MM.1S (cell line): ENCODE results near the gene KCNMA1.

Experiments used
- DNase-seq: peaks from one replicate; pipeline ENCODE4 v3.0.0-alpha.2; 2015
- H2AFZ ChIP-seq: fragments of 300-600 bp; sonication (generic); 2 replicates; pipeline ENCODE4 v1.6.0; 2016; ENCODE audit warnings: antibody characterized with exemption, low read length
- H3F3A ChIP-seq: fragments of 300-600 bp; sonication (generic); 2 replicates; pipeline ENCODE4 v1.6.1; 2016; ENCODE audit warnings: mild to moderate bottlenecking, antibody characterized with exemption, low read length, moderate library complexity, mixed read lengths; ENCODE audit not compliant: insufficient read depth
- H3K27ac ChIP-seq: fragments of 300-600 bp; sonication (generic); 2 replicates; pipeline ENCODE4 v1.5.1; 2016; ENCODE audit warnings: mild to moderate bottlenecking, low read length
- H3K27me3 ChIP-seq: fragments of 300-600 bp; sonication (generic); replicated peaks from 2 replicates; pipeline ENCODE4 v1.6.0; 2016; ENCODE audit warnings: low read length; ENCODE audit not compliant: insufficient read depth
- H3K36me3 ChIP-seq: fragments of 300-600 bp; sonication (generic); replicated peaks from 2 replicates; pipeline ENCODE4 v1.6.1; 2016; ENCODE audit warnings: mild to moderate bottlenecking, low read length, mixed read lengths; ENCODE audit not compliant: insufficient read depth
- H3K4me1 ChIP-seq: fragments of 300-600 bp; sonication (generic); 2 replicates; pipeline ENCODE4 v1.6.1; 2016; ENCODE audit warnings: low read length, mixed read lengths
- H3K4me2 ChIP-seq: fragments of 300-600 bp; sonication (generic); 2 replicates; pipeline ENCODE4 v1.6.0; 2016; ENCODE audit warnings: low read depth, low read length
- H3K4me3 ChIP-seq: fragments of 300-600 bp; sonication (generic); 2 replicates; pipeline ENCODE4 v1.5.1; 2016; ENCODE audit warnings: low read length, mixed read lengths
- H3K79me2 ChIP-seq: fragments of 300-600 bp; sonication (generic); 2 replicates; pipeline ENCODE4 v1.6.1; 2016; ENCODE audit warnings: mixed run types, low read length, mixed read lengths
- H3K9ac ChIP-seq: fragments of 300-600 bp; sonication (generic); 2 replicates; pipeline ENCODE4 v1.6.1; 2016; ENCODE audit warnings: low read length, mixed read lengths
- H3K9me2 ChIP-seq: fragments of 300-600 bp; sonication (generic); replicated peaks from 2 replicates; pipeline ENCODE4 v1.6.1; 2016; ENCODE audit warnings: mild to moderate bottlenecking, low read length, mixed read lengths; ENCODE audit not compliant: insufficient read depth
- H3K9me3 ChIP-seq: fragments of 300-600 bp; sonication (generic); replicated peaks from 2 replicates; pipeline ENCODE4 v1.6.1; 2016; ENCODE audit warnings: mild to moderate bottlenecking, low read length, mixed read lengths; ENCODE audit not compliant: insufficient read depth
- H4K20me1 ChIP-seq: fragments of 300-600 bp; sonication (generic); 2 replicates; pipeline ENCODE4 v1.6.1; 2016; ENCODE audit warnings: mild to moderate bottlenecking, low read length, moderate library complexity, mixed read lengths; ENCODE audit not compliant: insufficient read depth
- CTCF ChIP-seq: fragments of 300-600 bp; sonication (generic); IDR thresholded peaks from 2 replicates; pipeline ENCODE4 v1.5.1; 2016; ENCODE audit warnings: antibody characterized with exemption, low read length, mixed read lengths
- EZH2 ChIP-seq: fragments of 300-600 bp; sonication (generic); optimal IDR thresholded peaks from 2 replicates; pipeline ENCODE3; 2017; ENCODE audit warnings: low read depth, mild to moderate bottlenecking, antibody characterized with exemption, low read length, mixed read lengths
- EZH2phosphoT487 ChIP-seq: fragments of 300-600 bp; sonication (generic); IDR thresholded peaks from 2 replicates; pipeline ENCODE4 v1.6.1; 2018; ENCODE audit warnings: antibody characterized with exemption, low read length

The KCNMA1 gene

GRCh38 chr10:77457721-77458120, 179.9 kb downstream of the KCNMA1 start:
- Histone ChIP-seq H3K36me3 (no peaks in the 10 kb centered on the region), H3K79me2 (no peaks in the 10 kb centered on the region), H3K9ac (no peak overlapping the region), H3K4me1 (no peaks in the 10 kb centered on the region), H3K4me3 (no peak overlapping the region), H3K9me2 (no peaks in the 10 kb centered on the region), H2AFZ (no peak overlapping the region), H3K27ac (no peak overlapping the region), H3F3A (no peaks in the 10 kb centered on the region), H3K4me2 (no peak overlapping the region), H4K20me1 (no peaks in the 10 kb centered on the region), H3K9me3 (no peaks in the 10 kb centered on the region), H3K27me3 (no peaks in the 10 kb centered on the region)
- TF ChIP-seq CTCF (no peak), EZH2phosphoT487 (no peak), EZH2 (no peak)
- no peak for DNase-seq

DNA sequence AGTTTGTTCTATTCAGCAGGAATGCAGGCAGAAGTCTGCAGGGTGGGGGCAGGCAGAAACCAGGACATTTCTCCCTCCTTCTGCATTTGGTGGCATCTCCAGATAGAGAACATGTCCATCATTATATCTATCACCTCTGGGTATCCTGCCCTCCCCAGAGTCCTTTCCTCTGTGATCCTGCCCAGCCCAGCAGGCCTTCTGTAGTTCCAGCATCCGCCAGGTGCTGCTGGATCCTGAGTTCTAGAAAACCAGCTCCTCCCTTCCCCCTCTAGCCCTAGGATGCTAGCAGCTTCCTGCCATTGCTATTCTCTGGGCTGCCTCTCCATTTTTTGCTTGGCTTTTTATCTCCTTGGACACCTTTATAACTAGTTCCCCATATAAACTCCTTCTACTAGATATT, 180.3 kb downstream of the KCNMA1 start:
- no peaks in the 10 kb centered on the region for H3K36me3 ChIP-seq
- no peak for DNase-seq
- H3K4me2 ChIP-seq, result no peak overlapping the region
- H3K9me2 ChIP-seq, result no peaks in the 10 kb centered on the region
- no peaks in the 10 kb centered on the region for H3K79me2 ChIP-seq
- no peak for TF ChIP-seq EZH2phosphoT487
- no peak for TF ChIP-seq CTCF
- no peak for TF ChIP-seq EZH2
- H3K27me3 ChIP-seq, result no peaks in the 10 kb centered on the region
- H3K9ac ChIP-seq, result no peak overlapping the region
- H3K4me3 ChIP-seq, result no peak overlapping the region
- no peak overlapping the region for H2AFZ ChIP-seq
- no peaks in the 10 kb centered on the region for H3F3A ChIP-seq
- no peak overlapping the region for H3K27ac ChIP-seq
- H3K9me3 ChIP-seq, result no peaks in the 10 kb centered on the region
- no peaks in the 10 kb centered on the region for H3K4me1 ChIP-seq
- H4K20me1 ChIP-seq, result no peaks in the 10 kb centered on the region

GRCh38 chr10:77456414-77456813, 181.2 kb downstream of the KCNMA1 start:
- Histone ChIP-seq H3K9me3 (no peaks in the 10 kb centered on the region), H3K4me2 (no peak overlapping the region), H3K9ac (no peak overlapping the region), H3K4me3 (no peak overlapping the region), H2AFZ (no peak overlapping the region), H3K4me1 (no peaks in the 10 kb centered on the region), H3K27me3 (no peaks in the 10 kb centered on the region), H3K36me3 (no peaks in the 10 kb centered on the region), H3K79me2 (no peaks in the 10 kb centered on the region), H3K9me2 (no peaks in the 10 kb centered on the region), H3F3A (no peaks in the 10 kb centered on the region), H3K27ac (no peak overlapping the region), H4K20me1 (no peaks in the 10 kb centered on the region)
- DNase-seq, result no peak
- TF ChIP-seq EZH2 (no peak), CTCF (no peak), EZH2phosphoT487 (no peak)
